Tibial nerve (tissue), 3 donors: ENCODE measurements around the gene ASIC1.

Experiments
- POLR2A ChIP-seq, 2 donors: fragments of 450-650 bp; IDR thresholded peaks; one replicate each; pipeline ENCODE4 v1.6.1; 2017; ENCODE audit warnings: antibody characterized with exemption in 2 of 2, mild to moderate bottlenecking in 2 of 2, moderate library complexity in 2 of 2
- TF ChIP-seq, protein P1 (sequence below), 5 experiments: fragments of 200-600 bp in 3 of 5; fragments of 450-650 bp in 2 of 5; sonication (generic) in 3 of 5; IDR thresholded peaks; one replicate each; pipeline ENCODE4 v1.5.1; 2016 to 2019; ENCODE audit warnings: antibody characterized with exemption in 5 of 5, mild to moderate bottlenecking in 3 of 5, moderate library complexity in 2 of 5

DNA sequence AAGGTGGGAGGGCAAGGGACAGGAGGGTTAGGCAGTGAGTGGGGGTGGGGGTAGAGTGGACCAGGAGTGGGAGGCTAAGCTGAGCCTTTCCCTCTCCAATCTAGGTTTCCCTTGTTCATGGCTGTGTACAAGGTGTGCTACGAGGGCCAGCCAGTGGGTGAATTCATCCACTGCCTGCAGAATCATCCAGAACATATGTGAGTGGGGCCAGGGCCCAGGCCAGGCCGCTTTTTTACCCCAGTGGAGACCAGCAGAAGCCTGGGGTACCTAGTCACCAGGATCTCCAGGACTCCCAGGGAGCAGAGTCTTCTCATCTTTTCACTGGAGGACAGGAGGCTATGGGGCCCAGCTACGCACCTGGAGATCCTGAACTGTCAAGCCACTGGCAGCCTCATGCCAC, 51.9 kb downstream of the ASIC1 start:
- TF ChIP-seq, protein P1, sequence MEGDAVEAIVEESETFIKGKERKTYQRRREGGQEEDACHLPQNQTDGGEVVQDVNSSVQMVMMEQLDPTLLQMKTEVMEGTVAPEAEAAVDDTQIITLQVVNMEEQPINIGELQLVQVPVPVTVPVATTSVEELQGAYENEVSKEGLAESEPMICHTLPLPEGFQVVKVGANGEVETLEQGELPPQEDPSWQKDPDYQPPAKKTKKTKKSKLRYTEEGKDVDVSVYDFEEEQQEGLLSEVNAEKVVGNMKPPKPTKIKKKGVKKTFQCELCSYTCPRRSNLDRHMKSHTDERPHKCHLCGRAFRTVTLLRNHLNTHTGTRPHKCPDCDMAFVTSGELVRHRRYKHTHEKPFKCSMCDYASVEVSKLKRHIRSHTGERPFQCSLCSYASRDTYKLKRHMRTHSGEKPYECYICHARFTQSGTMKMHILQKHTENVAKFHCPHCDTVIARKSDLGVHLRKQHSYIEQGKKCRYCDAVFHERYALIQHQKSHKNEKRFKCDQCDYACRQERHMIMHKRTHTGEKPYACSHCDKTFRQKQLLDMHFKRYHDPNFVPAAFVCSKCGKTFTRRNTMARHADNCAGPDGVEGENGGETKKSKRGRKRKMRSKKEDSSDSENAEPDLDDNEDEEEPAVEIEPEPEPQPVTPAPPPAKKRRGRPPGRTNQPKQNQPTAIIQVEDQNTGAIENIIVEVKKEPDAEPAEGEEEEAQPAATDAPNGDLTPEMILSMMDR (IDR thresholded peaks at IDR 0.05): no peak
- TF ChIP-seq POLR2A (IDR thresholded peaks at IDR 0.05): no peak
